GM04504 (cell line): Measurements from ENCODE around the gene BCL10.

Experiments used
- DNase-seq: peaks from one replicate; pipeline ENCODE4 v3.0.0-alpha.2; 2012; ENCODE audit warnings: low read depth

Gene BCL10

DNA sequence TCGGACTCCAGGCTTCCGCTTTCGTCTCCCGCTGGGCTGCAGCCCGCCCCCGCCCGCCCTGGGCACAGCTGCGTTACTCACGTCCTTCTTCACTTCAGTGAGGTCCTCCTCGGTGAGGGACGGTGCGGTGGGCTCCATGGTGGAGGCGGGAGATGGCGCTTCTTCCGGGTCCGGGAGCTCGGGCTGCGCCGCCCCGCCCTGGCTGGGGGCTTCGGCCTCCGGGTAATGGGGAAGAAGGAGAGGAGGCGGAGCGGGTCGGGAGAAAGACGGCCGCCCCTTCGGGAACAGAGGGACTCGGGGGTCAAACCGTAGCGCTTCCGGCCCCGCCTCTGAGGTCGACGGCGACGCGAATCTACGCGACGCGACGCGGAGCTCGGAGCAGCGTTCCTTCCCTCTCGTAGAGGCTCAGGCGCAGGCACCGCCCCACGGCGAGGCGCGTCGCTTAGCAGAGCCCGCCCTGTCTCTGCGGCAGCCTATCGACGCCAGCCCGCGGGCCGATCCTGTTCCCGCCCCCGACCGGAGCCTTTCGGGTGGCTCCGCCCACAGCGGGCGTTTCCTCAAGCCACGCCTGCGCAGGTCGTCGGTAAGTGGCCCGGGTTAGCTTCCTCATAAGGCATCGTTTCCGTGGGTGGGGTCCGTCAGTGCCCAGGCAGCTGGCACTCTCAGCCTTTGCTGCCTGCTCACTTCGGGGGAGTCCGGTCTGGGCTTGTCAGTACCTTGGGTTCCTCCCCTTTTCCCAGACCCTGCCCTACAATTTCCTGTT lies at the start of gene BCL10:
BCL10 (minus strand) TSS at position 418 of the 763 bp plus-strand sequence; CDS start at position 138, 280 bp downstream.
- peak; percentile 95 for DNase-seq

DNA sequence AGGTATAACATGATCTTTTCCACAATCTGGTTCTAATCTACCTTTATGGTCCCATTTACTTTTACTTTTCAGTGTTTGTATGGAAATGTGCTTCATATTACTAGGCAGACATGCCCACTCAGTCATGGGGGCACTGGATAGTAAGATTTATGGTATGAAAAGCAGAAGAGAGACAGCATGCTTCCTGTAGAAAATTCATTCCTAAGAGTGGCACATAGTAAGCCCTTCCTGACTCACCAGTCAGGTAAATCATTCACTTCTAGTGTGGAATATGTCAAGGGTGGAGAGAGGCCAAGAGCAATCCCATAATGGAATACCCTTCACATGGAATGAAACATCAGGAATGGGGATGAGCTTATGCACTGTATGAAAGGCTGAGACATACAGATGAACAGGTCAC lies 49.5 kb upstream of the BCL10 start:
- no peak for DNase-seq

DNA sequence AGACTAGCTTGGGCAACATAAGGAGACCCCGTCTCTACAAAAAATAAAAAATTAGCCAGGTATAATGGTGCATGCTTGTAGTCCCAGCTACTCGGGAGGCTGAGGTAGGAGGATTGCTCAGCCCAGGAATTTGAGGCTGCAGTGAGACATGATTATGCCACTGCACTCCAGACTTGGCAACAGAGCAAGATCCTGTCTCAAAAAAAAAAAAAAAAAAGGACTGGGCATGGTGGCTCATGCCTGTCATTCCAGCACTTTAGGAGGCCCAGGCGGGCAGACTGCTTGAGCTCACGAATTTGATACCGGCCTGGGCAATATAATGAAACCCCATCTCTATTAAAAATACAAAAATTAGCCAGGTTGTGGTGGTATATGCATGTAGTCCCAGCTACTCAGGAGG lies 47.3 kb upstream of the BCL10 start:
- DNase-seq = no peak

DNA sequence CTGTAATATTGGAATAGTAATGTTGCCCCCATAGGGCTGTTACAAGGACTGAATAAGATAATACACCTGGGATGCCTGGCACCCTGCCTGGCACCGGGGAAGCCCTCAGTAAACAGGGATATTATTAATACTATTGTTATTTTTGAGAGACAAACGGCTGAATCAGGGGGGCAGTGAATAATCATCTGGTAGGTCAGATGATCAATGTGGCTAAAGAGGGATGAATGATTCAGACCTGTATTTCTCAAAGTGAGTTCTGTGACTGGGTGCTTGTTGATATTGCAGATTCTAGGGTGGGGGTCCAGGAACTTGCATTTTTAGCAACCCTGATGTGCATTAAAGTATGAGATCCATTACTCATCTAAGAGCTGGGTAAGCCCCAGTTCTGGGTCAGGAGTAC lies 46.2 kb upstream of the BCL10 start:
- no peak for DNase-seq

DNA sequence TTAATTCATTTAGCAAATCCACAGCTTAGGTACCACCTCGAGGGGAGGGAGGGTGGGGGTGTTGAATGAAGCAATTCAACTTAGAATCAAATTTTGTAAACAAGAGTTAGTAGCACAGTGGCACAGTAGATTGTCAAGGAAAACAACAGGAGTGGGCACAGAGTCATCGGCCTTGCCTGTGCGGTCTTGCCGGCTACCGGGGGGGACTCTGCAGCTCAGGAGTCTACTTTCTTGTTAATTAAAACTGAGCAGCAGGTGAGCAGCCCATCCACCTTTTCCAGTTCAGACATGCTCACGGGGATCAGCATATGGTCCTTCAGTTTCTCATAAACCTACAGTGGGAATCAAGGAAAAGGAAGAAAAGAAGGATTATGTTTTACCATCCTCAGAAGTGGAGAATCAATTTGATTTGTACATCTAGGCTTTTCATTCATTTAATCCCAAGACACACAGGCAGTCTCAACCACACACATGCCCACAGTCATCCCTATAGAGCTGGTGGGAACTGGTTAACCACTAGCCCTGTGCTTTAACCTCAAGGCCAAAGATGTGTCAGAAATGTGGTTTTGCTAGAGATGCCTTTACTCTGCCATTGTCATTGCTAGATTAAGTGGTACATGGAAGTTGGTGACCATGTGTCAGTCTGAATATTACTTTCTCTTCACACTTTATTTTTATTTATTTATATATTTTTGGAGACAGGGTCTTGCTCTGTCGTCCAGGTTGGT lies 45.0 kb upstream of the BCL10 start:
- DNase-seq = no peak

DNA sequence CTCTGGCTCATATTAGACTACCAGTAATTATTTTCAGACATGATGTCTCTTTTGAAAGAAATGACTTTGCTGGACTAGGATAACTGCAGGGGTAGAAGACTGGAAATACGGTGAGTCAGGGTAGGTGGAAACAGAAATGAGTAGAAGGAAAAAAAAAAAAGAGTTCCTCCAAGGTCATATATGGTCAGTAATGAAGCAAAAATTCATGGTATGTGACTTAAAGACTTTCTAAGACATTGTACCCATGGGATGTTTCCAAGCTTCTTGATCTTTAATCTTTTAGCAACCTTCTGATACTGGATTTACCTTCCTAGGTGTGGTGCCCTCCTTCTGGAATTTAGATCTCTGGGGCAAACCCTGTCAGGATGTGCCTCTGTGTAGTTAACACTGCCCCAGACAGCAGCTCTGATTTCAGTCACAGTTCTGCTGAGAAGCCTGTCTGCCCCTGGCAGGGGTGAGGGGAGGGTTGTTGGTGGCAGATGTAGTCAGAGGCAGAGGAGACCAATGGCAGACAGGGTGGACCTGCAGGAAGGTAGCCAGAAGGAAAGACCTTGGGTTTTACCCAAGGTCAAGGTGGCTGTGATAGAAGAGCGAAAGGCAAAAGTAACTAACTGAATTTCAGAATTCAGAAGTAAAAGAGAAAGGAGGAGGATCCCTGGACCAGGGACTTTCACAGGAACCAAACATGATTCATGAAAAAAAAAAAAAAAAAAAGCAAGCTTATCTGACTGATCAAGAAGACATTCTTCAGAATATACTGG lies 44.1 kb upstream of the BCL10 start:
- no peak for DNase-seq

DNA sequence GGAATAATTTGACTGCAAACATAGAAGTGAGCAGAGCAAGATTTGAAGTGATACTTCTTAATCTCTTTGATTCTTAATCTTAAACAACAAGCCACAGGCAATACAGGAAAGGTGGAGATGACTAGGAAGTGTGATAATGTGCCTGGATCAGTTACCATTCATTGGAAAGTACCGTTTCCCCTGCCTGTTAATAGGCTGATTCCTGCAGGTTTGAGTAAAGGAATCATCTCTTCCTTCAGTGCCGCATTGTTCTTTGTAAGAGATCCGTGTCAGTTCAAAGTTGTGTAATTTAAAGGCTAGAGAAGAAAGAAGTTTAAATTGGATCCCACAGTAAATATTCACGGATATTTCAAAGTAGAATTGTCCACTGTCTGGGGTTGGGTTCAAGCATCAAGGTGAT lies 43.5 kb upstream of the BCL10 start:
- DNase-seq = no peak

DNA sequence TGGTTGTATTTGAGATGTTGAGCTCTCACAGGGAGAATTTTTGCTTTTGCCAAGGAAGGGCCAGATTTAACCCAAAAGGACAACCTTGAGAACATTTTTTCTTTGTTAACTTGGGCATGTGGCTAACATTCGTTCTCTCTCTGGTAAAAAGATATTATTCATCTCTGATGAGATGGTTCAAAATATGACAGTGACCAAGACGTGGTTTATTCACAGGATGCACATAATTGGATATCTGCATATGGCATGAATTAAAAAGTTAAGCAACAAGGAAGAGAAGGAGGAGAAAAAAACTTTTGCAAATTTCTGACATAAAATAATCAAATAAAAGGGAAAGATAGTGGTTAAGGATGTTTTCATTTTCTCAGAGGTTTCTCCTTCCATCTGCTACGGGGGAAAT lies 43.1 kb upstream of the BCL10 start:
- peak; percentile 78 for DNase-seq

DNA sequence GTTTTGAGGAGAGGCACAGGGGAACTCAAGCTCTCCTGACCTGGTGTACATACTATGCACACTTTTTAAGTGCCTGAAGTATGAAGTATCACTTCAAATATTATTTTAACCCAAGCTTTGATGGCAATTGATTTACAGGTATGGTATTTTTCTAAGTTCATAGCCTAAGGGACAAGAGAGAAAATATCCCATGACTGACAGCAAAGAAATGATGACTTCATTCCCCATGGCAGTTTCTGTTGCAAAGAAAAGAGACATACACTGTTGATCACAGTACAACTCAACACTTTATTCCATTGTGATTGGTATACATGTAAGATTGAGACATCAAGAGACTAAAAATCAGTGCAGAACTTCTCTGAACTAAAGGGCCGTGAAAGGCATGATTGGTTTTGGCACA lies 41.8 kb upstream of the BCL10 start:
- DNase-seq = no peak

DNA sequence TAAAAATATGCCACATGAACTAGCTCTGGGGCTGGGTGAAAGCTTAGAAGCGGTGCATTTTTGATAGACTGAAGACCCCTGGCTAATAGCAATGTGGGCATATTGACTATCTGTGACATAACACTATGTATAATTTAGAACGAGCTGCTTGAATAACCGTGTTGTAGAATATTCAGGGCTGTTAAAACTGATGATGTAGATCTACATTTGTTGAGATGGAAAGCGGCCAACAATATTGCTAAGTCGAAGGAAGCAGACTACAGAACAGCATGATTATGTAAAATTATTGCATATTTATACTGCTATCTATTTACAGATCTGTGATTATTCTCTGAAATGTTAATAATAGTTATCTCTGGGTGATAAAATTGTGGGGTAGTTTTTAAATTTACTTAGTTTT lies 41.1 kb upstream of the BCL10 start:
- no peak for DNase-seq

DNA sequence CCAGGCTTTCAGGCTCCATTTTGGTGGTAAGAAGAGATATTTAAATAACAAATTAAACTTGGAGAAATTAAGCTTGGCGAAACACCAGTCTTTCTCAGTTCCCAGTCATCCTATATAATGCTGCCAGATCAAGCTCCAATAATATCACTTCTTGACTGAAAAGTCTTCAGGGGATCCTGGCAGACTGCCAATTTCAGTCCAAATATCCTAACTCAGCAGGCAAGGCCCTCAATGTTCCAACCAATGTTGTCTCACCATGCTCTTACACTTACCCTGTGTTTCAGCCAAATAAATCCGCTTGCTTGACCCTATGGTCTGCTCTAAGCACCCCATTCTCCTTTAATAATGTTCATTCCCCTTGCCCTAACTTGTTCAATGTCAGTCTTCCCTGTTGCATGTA lies 39.9 kb upstream of the BCL10 start:
- no peak for DNase-seq

DNA sequence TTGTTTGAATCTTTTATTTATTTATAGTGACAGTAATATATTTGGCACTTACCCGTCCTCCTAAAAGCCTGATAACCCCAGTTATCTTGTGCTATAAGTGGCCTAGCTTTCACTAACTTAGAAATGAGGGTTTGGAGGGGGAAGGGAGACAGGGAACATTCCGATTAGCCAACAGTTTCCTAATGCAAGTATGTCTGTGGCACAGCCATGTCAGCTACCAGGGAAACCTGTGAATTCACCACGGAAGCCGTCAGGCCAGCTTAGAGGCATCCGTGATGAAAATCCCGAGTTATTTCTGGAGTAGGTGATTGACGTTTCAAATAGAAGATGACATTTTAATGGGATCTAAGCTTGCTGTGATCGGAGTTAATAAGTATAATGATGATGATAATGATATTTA lies 39.4 kb upstream of the BCL10 start:
- no peak for DNase-seq

DNA sequence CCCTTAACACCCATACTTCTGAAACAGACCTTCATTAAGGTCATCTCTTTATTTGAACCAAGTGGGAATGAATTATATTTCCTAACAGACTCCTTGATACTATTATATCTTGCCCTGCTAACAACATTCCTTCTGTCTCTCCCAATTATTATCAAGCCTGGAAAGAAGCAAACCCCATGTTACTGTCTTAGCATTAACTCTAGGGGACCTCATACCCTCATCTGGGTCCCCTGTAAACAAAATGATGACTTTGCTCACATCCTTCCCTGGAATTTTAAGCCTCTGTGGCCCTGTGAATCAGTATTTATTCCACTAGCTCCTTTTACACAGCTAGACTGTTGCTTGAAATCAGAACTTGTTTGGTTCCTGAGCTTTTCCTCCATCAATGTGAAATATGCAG lies 38.3 kb upstream of the BCL10 start:
- no peak for DNase-seq

DNA sequence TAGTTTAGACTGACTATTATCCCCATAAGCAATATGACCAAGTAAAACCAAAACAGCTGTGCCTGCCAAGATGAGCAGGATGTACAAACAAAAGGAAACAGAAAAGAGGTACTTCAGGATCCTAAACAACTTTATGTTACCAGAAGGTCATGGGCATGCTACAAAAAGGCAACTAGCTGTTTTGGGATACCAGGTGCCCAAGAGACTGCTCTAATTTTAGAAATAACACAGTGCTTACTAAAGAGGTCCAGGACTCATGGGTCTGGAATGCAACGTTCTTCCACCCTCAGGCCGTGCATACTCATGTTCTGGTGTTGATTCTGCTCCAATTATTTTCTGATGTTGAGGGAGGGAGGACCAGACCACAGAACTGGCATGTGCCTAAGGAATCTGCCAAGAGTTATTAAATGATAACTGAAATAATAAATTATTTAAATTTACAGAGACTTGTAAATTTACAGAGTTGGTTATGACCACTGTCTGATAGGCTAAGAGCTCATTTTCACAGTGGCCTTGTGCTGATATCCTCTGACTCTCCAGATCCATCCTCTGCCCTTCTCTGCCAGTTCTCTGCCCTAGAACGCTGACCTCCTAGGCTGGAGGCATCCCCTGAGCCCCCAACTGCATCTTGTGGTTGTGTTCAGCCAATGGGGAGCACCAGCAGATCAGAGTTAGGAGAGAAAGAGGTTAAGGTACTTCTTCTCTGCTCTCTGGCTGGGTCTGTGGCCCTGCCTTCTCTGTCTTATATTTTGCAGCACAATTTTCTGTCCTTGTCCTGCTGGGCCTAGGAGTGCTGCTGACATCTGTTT lies 37.7 kb upstream of the BCL10 start:
- DNase-seq = peak; percentile 88

DNA sequence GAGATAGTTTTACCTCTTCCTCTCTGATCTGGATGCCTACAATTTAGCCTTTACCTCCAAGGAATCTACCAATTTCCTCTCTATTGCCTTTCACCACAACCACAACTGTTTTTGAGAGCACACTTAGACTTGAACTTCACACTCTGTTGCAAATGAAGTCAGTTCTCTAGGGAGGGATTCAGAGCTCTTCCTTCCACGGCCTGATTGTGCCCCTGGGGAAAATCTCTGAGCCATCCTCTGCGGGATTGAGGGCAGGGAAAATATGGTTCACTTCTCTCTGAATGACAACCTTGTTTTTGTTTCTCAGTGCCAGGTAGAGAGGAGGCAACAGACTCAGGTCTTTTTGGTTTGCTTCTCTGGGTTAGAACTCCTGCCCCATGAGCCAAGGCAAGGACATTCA lies 35.4 kb upstream of the BCL10 start:
- DNase-seq = no peak

DNA sequence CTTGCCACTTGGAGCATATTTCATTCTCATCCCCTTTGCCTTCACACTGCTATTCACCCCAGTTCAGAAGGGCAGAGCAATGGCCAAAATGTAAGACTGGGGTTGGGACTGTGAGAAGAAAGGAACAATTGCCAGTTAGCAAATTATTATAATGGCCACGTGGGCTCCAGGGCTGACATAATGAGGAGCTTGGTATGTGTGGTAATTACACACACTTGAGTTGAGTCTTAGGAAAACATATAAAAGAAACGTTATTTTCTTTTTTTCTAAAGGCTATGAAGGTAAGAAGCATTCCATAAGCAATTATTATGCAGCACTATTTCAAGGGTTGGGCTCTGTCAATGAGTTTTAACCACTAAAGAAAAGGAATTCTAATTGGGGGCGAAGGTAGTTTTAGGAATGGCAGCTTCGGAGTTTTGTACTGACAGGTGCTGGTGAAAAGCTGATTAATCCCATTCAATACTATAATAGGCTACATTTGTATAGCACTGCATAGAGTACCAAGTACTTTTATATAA lies 32.5 kb upstream of the BCL10 start:
- no peak for DNase-seq

DNA sequence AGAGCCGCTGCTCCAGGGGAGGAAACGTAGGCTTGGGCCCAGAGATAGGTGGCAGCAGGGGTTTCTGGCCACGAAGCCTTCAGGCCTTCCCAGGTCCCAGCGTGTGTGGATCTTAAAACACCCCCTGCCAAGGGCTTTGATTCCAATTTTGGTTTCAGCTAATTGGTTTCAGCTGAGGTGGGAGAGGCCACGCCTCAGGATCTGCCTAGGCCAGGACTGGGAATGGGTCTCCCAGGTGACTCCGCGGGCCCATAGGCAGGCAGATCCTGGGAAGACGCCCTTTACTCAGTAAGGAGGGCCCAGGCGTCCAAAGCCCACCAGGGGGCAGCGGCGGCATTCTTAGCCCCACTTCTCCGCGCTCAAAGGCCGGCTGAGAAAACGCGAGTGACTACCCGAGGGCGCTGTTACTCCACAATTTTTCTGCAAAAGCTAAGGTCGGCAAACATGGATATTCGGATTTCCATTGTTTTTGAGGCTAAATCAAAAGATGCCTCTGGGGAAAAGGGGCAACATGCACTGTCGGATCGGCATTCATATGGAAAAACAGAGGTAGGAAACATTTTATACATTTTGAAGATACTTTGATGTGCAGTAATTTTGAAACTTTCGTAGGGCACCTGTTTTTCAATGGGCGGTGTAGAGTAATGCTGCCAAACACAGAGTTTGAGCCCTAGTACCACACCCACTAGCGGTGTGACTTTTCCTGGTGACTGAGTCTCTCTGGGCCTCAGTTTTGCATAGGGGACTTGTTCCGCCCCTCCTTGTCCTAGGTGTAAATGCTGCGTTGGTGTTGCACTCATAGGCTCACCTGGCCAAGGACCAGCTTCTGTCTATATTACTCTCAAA lies 31.8 kb upstream of the BCL10 start:
- peak; percentile 74 for DNase-seq

DNA sequence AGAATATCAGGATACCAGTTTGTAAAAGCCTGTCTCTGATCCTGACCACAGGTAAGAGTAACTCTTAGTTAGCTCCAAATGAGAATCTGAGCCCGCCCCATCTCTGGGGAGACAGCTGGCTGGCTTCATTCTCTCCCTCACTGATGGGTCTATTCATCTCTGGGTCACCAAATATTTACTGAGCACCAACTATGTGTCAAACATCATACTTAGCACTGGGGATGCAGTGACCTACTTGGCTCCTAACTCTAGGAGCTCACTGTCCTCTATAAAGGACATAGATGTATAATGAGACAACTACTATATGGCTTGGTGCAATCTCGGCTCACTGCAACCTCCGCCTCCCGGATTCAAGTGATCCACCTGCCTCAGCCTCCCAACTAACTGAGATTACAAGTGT lies 29.8 kb upstream of the BCL10 start:
- no peak for DNase-seq

DNA sequence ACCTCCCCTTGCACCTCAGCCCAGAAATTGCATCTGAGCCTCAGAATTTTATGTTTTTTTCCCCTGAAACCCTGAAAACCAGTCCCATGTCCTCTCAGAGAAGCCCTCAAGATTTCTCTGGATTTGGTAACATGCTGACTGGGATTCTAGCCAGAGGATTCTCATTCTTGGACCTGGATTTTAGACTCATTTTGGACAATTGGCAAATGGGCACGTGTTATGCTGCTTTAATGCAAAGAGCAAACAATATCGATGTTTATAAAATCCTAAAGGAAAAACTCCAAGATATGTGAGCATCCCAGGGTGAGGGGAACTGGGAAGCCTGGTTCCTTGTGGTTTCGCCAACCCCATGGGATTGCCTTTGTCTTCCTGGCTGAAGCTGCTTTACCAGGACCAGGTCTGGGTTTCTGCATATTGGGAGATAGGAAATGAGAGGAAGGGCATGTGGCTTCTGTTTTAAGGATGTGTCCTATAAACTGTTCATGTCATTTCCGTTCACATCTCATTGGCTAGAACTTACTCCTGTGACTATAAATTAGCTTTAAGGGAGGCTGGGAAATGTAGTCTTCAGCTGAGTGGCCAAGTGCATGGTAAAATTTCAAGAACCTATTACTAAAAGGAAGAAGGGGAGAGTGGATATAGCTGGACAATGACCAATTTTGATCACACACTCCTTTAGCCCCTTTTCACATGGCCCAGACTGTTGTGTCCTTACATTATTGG lies 27.2 kb upstream of the BCL10 start:
- no peak for DNase-seq

DNA sequence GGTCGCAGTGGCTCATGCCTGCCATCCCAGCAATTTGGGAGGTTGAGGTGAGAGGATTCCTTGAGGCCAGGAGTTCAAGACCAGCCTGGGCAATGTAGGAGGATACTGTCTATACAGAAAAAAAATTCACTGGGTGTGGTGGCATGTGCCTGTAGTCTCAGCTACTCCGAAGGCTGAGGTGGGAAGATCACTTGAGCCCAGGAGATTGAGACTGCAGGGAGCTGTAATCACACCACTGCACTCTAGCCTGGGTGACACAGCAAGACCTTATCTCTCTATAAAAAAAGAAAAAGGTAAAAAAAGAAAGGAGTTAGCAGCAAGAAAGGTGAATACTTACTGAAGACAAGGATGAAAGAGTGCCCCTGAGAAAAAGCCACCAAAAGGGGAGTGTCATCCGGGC lies 23.7 kb upstream of the BCL10 start:
- DNase-seq = no peak
